Fibroblast of lung (primary cell): ENCODE measurements around the gene HIBADH. TPM values are rescaled to one million over a fixed set of nuclear protein-coding genes. Genes with fewer than 3 reads are reported as not detected.

ENCODE experiments used
- DNase-seq, 2 donors: peaks; one replicate each; pipeline versions ENCODE4 v3.0.0 to v3.0.0-alpha.2; 2010; ENCODE audit warnings: low read depth in 2 of 2
- H2AFZ ChIP-seq: 2 replicates; pipeline ENCODE4 v1.5.1; 2012; ENCODE audit warnings: low read length, control low read depth, inconsistent platforms
- H3K27ac ChIP-seq: 2 replicates; pipeline ENCODE4 v1.5.1; 2011; ENCODE audit warnings: low read length, control low read depth; ENCODE audit not compliant: insufficient read depth
- H3K27me3 ChIP-seq: 2 replicates; pipeline ENCODE4 v1.5.1; 2011; ENCODE audit warnings: mild to moderate bottlenecking, low read length; ENCODE audit not compliant: control insufficient read depth, insufficient read depth
- H3K36me3 ChIP-seq: 2 replicates; pipeline ENCODE4 v1.5.1; 2011; ENCODE audit warnings: low read length; ENCODE audit not compliant: control insufficient read depth, insufficient read depth
- H3K4me1 ChIP-seq: 2 replicates; pipeline ENCODE4 v1.5.1; 2011; ENCODE audit warnings: low read length; ENCODE audit not compliant: control insufficient read depth, insufficient read depth; ENCODE audit errors: extremely low read depth
- H3K4me2 ChIP-seq: 2 replicates; pipeline ENCODE4 v1.5.1; 2011; ENCODE audit warnings: low read length, control low read depth; ENCODE audit not compliant: insufficient read depth; ENCODE audit errors: extremely low read depth
- H3K4me3 ChIP-seq, 4 experiments: fragments of 200-600 bp in 1 of 4; sonication (generic) in 1 of 4; replicated peaks in 1 of 4; 2 replicates each; pipeline ENCODE4 v1.5.1; 2011 to 2016; ENCODE audit warnings: low read length in 4 of 4, low read depth in 3 of 4, mild to moderate bottlenecking in 3 of 4, control low read depth in 2 of 4, inconsistent platforms in 1 of 4, mixed read lengths in 1 of 4; ENCODE audit not compliant: insufficient read depth in 1 of 4; ENCODE audit errors: control extremely low read depth in 1 of 4
- H3K79me2 ChIP-seq: 2 replicates; pipeline ENCODE4 v1.5.1; 2012; ENCODE audit warnings: mild to moderate bottlenecking, low read length, inconsistent platforms; ENCODE audit not compliant: control insufficient read depth, insufficient read depth
- H3K9ac ChIP-seq: 2 replicates; pipeline ENCODE4 v1.5.1; 2011; ENCODE audit warnings: mild to moderate bottlenecking, low read length, control low read depth; ENCODE audit not compliant: insufficient read depth
- H3K9me3 ChIP-seq: 2 replicates; pipeline ENCODE4 v1.5.1; 2012; ENCODE audit warnings: low read depth, low read length; ENCODE audit not compliant: control insufficient read depth, insufficient read depth
- H4K20me1 ChIP-seq: 2 replicates; pipeline ENCODE4 v1.5.1; 2011; ENCODE audit warnings: low read length; ENCODE audit not compliant: control insufficient read depth, insufficient read depth; ENCODE audit errors: extremely low read depth
- CTCF ChIP-seq, 2 donors: IDR thresholded peaks in 1 of 2; conservative IDR thresholded peaks in 1 of 2; 1 replicate in 1 of 2; 2 replicates in 1 of 2; pipeline ENCODE4 v1.5.1; 2011 to 2012; ENCODE audit warnings: low read length in 2 of 2, control low read depth in 1 of 2, inconsistent platforms in 1 of 2, low read depth in 1 of 2, mild to moderate bottlenecking in 1 of 2
- EZH2 ChIP-seq: IDR thresholded peaks from 2 replicates; pipeline ENCODE4 v1.5.1; 2012; ENCODE audit warnings: low read length, control low read depth, mild to moderate bottlenecking; ENCODE audit errors: missing control alignments
- polyA plus RNA-seq, 2 donors: library from polyadenylated mRNA; depleted of rRNA in 1 of 2; stranded (reverse) in 1 of 2; unstranded in 1 of 2; fragments of >200 nt; gene quantifications; 2 replicates each; pipeline ENCODE4 v1.2.1, GENCODE V29; 2011 to 2012; ENCODE audit warnings: missing spikeins in 1 of 2
- total RNA-seq: library from RNA; depleted of rRNA; stranded (reverse); fragments of >200 nt; gene quantifications from 2 replicates; pipeline ENCODE4 v1.2.1, GENCODE V29; 2014

The HIBADH gene
- total and polyA plus RNA-seq, 2 donors (not counting 1 experiment from before 2014, with no cell fraction given), result 88.7 to 96.0 TPM

- no peak overlapping the region for H3K4me2 ChIP-seq
- H3K9ac ChIP-seq, result no peak overlapping the region
- no peaks in the 10 kb centered on the region for H3K79me2 ChIP-seq
- no peaks in the 10 kb centered on the region for H4K20me1 ChIP-seq
- H3K9me3 ChIP-seq, result no peaks in the 10 kb centered on the region
- no peak overlapping the region for H2AFZ ChIP-seq
- no peaks in the 10 kb centered on the region for H3K36me3 ChIP-seq
- peak; percentile 14 to 41 for DNase-seq
- peaks cover 4% of the 10 kb centered on the region for H3K4me1 ChIP-seq
- no peak for TF ChIP-seq CTCF (conservative IDR thresholded peaks at IDR 0.05 in 1 of 2, IDR thresholded peaks at IDR 0.05 in 1 of 2; ENCODE audit: low read depth in 1 of 2, low read length in 2 of 2)
- no peak for TF ChIP-seq EZH2
- no peak overlapping the region for H3K4me3 ChIP-seq
- no peak overlapping the region for H3K27ac ChIP-seq
- H3K27me3 ChIP-seq, result no peaks in the 10 kb centered on the region
Measured at GRCh38 chr7:27611059-27611458, 51.6 kb downstream of the HIBADH start.

GRCh38 chr7:27608776-27609495 lies 53.7 kb downstream of the HIBADH start:
- no peaks in the 10 kb centered on the region for H3K79me2 ChIP-seq
- no peaks in the 10 kb centered on the region for H4K20me1 ChIP-seq
- H3K4me2 ChIP-seq, result no peak overlapping the region
- no peak for TF ChIP-seq EZH2
- H3K9me3 ChIP-seq, result no peaks in the 10 kb centered on the region
- H3K27ac ChIP-seq, result no peak overlapping the region
- no peak overlapping the region for H3K4me3 ChIP-seq
- no peak overlapping the region for H3K9ac ChIP-seq
- no peak overlapping the region for H2AFZ ChIP-seq
- DNase-seq, result peak in 1 of 2 donors; percentile 75
- H3K4me1 ChIP-seq, result peaks cover 4% of the 10 kb centered on the region
- no peaks in the 10 kb centered on the region for H3K27me3 ChIP-seq
- H3K36me3 ChIP-seq, result no peaks in the 10 kb centered on the region

- Histone ChIP-seq H3K4me1 (peaks cover 4% of the 10 kb centered on the region), H3K27ac (no peak overlapping the region)
Measured at GRCh38 chr7:27607210-27607606, 55.5 kb downstream of the HIBADH start.

More at GRCh38 chr7:27607210-27607606, 55.5 kb downstream of the HIBADH start:
- no peak overlapping the region for H3K4me2 ChIP-seq
- TF ChIP-seq CTCF (conservative IDR thresholded peaks at IDR 0.05 in 1 of 2, IDR thresholded peaks at IDR 0.05 in 1 of 2; ENCODE audit: low read depth in 1 of 2, low read length in 2 of 2), result no peak
- no peak for TF ChIP-seq EZH2
- H3K4me3 ChIP-seq, result no peak overlapping the region
- no peak for DNase-seq
- H2AFZ ChIP-seq, result no peak overlapping the region
- H3K9me3 ChIP-seq, result no peaks in the 10 kb centered on the region
- no peaks in the 10 kb centered on the region for H3K36me3 ChIP-seq
- H3K9ac ChIP-seq, result no peak overlapping the region
- no peaks in the 10 kb centered on the region for H4K20me1 ChIP-seq
- H3K27me3 ChIP-seq, result no peaks in the 10 kb centered on the region
- no peaks in the 10 kb centered on the region for H3K79me2 ChIP-seq
